HEK293 (cell line): ENCODE measurements around the gene CLNS1A.

Source experiments
- CTCF ChIA-PET: fragments of 350-600 bp; formaldehyde crosslinking; extraction: SDS; loops from one replicate; lab custom pipeline; 2021; ENCODE audit warnings: antibody characterized with exemption; lab: Yijun Ruan, JAX
- POLR2A ChIA-PET: fragments of 300-600 bp; formaldehyde crosslinking; extraction: SDS; loops from one replicate; lab custom pipeline; 2020; ENCODE audit warnings: antibody characterized with exemption, inconsistent platforms; lab: Yijun Ruan, JAX
- H3K27ac ChIP-seq: fragments of 200-500 bp; sonication (Bioruptor generic); 2 replicates; pipeline ENCODE4 v1.5.1; 2014; ENCODE audit warnings: low read depth, low read length, control low read depth, inconsistent platforms; ENCODE audit errors: extremely low read depth
- H3K36me3 ChIP-seq, 2 experiments: fragments of 200-500 bp in 1 of 2; sonication (Bioruptor generic) in 1 of 2; 1 replicate in 1 of 2; 2 replicates in 1 of 2; pipeline ENCODE4 v1.5.1; 2014 to 2017; ENCODE audit warnings: inconsistent platforms in 2 of 2, low read length in 2 of 2; ENCODE audit not compliant: control insufficient read depth in 2 of 2, insufficient read depth in 1 of 2
- H3K4me1 ChIP-seq: fragments of 200-500 bp; sonication (Bioruptor generic); 2 replicates; pipeline ENCODE4 v1.5.1; 2014; ENCODE audit warnings: mild to moderate bottlenecking, low read length, inconsistent platforms; ENCODE audit not compliant: control insufficient read depth, insufficient read depth
- H3K4me3 ChIP-seq: 2 replicates; pipeline ENCODE4 v1.5.1; 2011; ENCODE audit warnings: low read depth, mild to moderate bottlenecking, control low read depth, low read length, moderate library complexity
- H3K9me3 ChIP-seq: fragments of 200-500 bp; sonication (Bioruptor generic); 2 replicates; pipeline ENCODE4 v1.5.1; 2014; ENCODE audit warnings: low read depth, low read length, inconsistent platforms; ENCODE audit not compliant: control insufficient read depth, insufficient read depth
- AEBP2 ChIP-seq: fragments of 450-650 bp; formaldehyde crosslinking; IDR thresholded peaks from 2 replicates; pipeline ENCODE4 v1.5.1; 2016; ENCODE audit warnings: missing biosample characterization, missing genetic modification characterization, borderline replicate concordance
- KLF10 ChIP-seq: fragments of 450-650 bp; IDR thresholded peaks from 2 replicates; pipeline ENCODE4 v1.5.1; 2018; ENCODE audit warnings: missing biosample characterization, mild to moderate bottlenecking, missing genetic modification characterization
- KLF17 ChIP-seq: fragments of 450-650 bp; formaldehyde crosslinking; IDR thresholded peaks from 2 replicates; pipeline ENCODE4 v1.5.1; 2016; ENCODE audit warnings: missing biosample characterization, missing genetic modification characterization
- MEIS1 ChIP-seq: sonication (generic); formaldehyde crosslinking; IDR thresholded peaks from 2 replicates; pipeline ENCODE4 v1.8.1; 2022; ENCODE audit warnings: missing genetic modification reagents, mild to moderate bottlenecking, borderline replicate concordance
- PATZ1 ChIP-seq: fragments of 450-650 bp; formaldehyde crosslinking; IDR thresholded peaks from 2 replicates; pipeline ENCODE4 v1.5.1; 2016; ENCODE audit warnings: missing biosample characterization, missing genetic modification characterization
- YY2 ChIP-seq: fragments of 450-650 bp; formaldehyde crosslinking; IDR thresholded peaks from 2 replicates; pipeline ENCODE4 v1.5.1; 2016; ENCODE audit warnings: missing biosample characterization, missing genetic modification characterization
- ZBTB8A ChIP-seq: fragments of 450-650 bp; formaldehyde crosslinking; IDR thresholded peaks from 2 replicates; pipeline ENCODE4 v1.5.1; 2016; ENCODE audit warnings: missing biosample characterization, missing genetic modification characterization
- ZFP41 ChIP-seq: fragments of 450-650 bp; formaldehyde crosslinking; IDR thresholded peaks from 2 replicates; pipeline ENCODE4 v1.5.1; 2016; ENCODE audit warnings: missing biosample characterization, missing genetic modification characterization, borderline replicate concordance
- ZNF112 ChIP-seq: fragments of 450-650 bp; formaldehyde crosslinking; IDR thresholded peaks from 2 replicates; pipeline ENCODE4 v1.5.0; 2017; ENCODE audit warnings: missing biosample characterization, missing genetic modification characterization
- ZNF121 ChIP-seq: fragments of 450-650 bp; formaldehyde crosslinking; IDR thresholded peaks from 2 replicates; pipeline ENCODE4 v1.5.1; 2016; ENCODE audit warnings: missing biosample characterization, missing genetic modification characterization
- ZNF138 ChIP-seq: fragments of 450-650 bp; formaldehyde crosslinking; IDR thresholded peaks from 2 replicates; pipeline ENCODE4 v1.5.1; 2016; ENCODE audit warnings: missing biosample characterization, missing genetic modification characterization, borderline replicate concordance
- ZNF155 ChIP-seq: fragments of 450-650 bp; formaldehyde crosslinking; IDR thresholded peaks from 2 replicates; pipeline ENCODE4 v1.5.1; 2016; ENCODE audit warnings: missing biosample characterization, missing genetic modification characterization
- ZNF169 ChIP-seq: fragments of 450-650 bp; formaldehyde crosslinking; IDR thresholded peaks from 2 replicates; pipeline ENCODE4 v1.5.1; 2016; ENCODE audit warnings: missing biosample characterization, missing genetic modification characterization
- ZNF174 ChIP-seq: fragments of 450-650 bp; formaldehyde crosslinking; IDR thresholded peaks from 2 replicates; pipeline ENCODE4 v1.5.0; 2017; ENCODE audit warnings: missing biosample characterization, mild to moderate bottlenecking, missing genetic modification characterization
- ZNF211 ChIP-seq: fragments of 450-650 bp; formaldehyde crosslinking; IDR thresholded peaks from 2 replicates; pipeline ENCODE4 v1.5.1; 2016; ENCODE audit warnings: low read depth, missing biosample characterization, missing genetic modification characterization
- ZNF26 ChIP-seq: fragments of 450-650 bp; formaldehyde crosslinking; IDR thresholded peaks from 2 replicates; pipeline ENCODE4 v1.5.1; 2016; ENCODE audit warnings: missing biosample characterization, missing genetic modification characterization
- ZNF341 ChIP-seq: fragments of 450-650 bp; formaldehyde crosslinking; IDR thresholded peaks from 2 replicates; pipeline ENCODE4; 2016; ENCODE audit warnings: low read depth, missing biosample characterization, missing genetic modification characterization
- ZNF350 ChIP-seq: fragments of 450-650 bp; formaldehyde crosslinking; IDR thresholded peaks from 2 replicates; pipeline ENCODE4 v1.5.0; 2017; ENCODE audit warnings: missing biosample characterization, mild to moderate bottlenecking, missing genetic modification characterization
- ZNF449 ChIP-seq: fragments of 450-650 bp; formaldehyde crosslinking; IDR thresholded peaks from 2 replicates; pipeline ENCODE4 v1.5.1; 2017; ENCODE audit warnings: missing biosample characterization, mild to moderate bottlenecking, missing genetic modification characterization, moderate library complexity
- ZNF510 ChIP-seq: fragments of 450-650 bp; formaldehyde crosslinking; IDR thresholded peaks from 2 replicates; pipeline ENCODE4 v1.5.1; 2018; ENCODE audit warnings: mild to moderate bottlenecking, missing genetic modification characterization, missing biosample characterization; ENCODE audit not compliant: insufficient replicate concordance
- ZNF548 ChIP-seq: fragments of 450-650 bp; formaldehyde crosslinking; IDR thresholded peaks from 2 replicates; pipeline ENCODE4 v1.5.1; 2016; ENCODE audit warnings: missing biosample characterization, missing genetic modification characterization
- ZNF561 ChIP-seq: fragments of 450-650 bp; IDR thresholded peaks from 2 replicates; pipeline ENCODE4 v1.5.1; 2018; ENCODE audit warnings: missing biosample characterization, missing genetic modification characterization, borderline replicate concordance
- ZNF623 ChIP-seq: fragments of 450-650 bp; formaldehyde crosslinking; IDR thresholded peaks from 2 replicates; pipeline ENCODE4 v1.5.1; 2016; ENCODE audit warnings: missing biosample characterization, missing genetic modification characterization
- ZNF624 ChIP-seq: fragments of 450-650 bp; formaldehyde crosslinking; IDR thresholded peaks from 2 replicates; pipeline ENCODE4 v1.5.1; 2017; ENCODE audit warnings: missing biosample characterization, missing genetic modification characterization
- ZNF626 ChIP-seq: fragments of 450-650 bp; sonication (Bioruptor Pico); formaldehyde crosslinking; IDR thresholded peaks from 2 replicates; pipeline ENCODE4 v1.5.1; 2018; ENCODE audit warnings: missing biosample characterization, missing genetic modification characterization, inconsistent platforms
- ZNF677 ChIP-seq: fragments of 450-650 bp; IDR thresholded peaks from 2 replicates; pipeline ENCODE4 v1.5.0; 2018; ENCODE audit warnings: missing biosample characterization, mild to moderate bottlenecking, missing genetic modification characterization, moderate library complexity
- ZNF692 ChIP-seq: fragments of 450-650 bp; formaldehyde crosslinking; IDR thresholded peaks from 2 replicates; pipeline ENCODE4 v1.5.1; 2016; ENCODE audit warnings: missing biosample characterization, missing genetic modification characterization
- ZNF747 ChIP-seq: fragments of 450-650 bp; formaldehyde crosslinking; IDR thresholded peaks from 2 replicates; pipeline ENCODE4 v1.5.1; 2016; ENCODE audit warnings: missing biosample characterization, missing genetic modification characterization

The CLNS1A gene

GRCh38 chr11:77672264-77672663, 34.7 kb upstream of the CLNS1A start:
- ChIA-PET CTCF (no interaction called here), POLR2A (no interaction called here)
- Histone ChIP-seq H3K4me1 (no peaks in the 10 kb centered on the region), H3K4me3 (no peak overlapping the region), H3K27ac (no peak overlapping the region), H3K36me3 (peaks cover 28 to 84% of the 10 kb centered on the region in 2 experiments), H3K9me3 (no peaks in the 10 kb centered on the region)
- TF ChIP-seq ZNF211 (tag by site-specific recombination) (no peak), PATZ1 (tag by site-specific recombination) (no peak), MEIS1 (CRISPR knock-in tag) (no peak), ZNF626 (tag by site-specific recombination) (no peak), ZBTB8A (tag by site-specific recombination) (no peak), YY2 (tag by site-specific recombination) (no peak), ZNF138 (no peak), ZNF510 (tag by site-specific recombination) (no peak), ZNF561 (tag by site-specific recombination) (no peak), ZNF624 (tag by site-specific recombination) (no peak), ZNF112 (no peak), ZNF174 (tag by site-specific recombination) (no peak), ZNF155 (tag by site-specific recombination) (no peak)

- H3K4me3 ChIP-seq, result no peak overlapping the region
- H3K9me3 ChIP-seq, result no peaks in the 10 kb centered on the region
- H3K36me3 ChIP-seq, result peaks cover 25 to 81% of the 10 kb centered on the region in 2 experiments
- POLR2A ChIA-PET, result no interaction called here
- H3K27ac ChIP-seq, result no peak overlapping the region
- CTCF ChIA-PET, result no interaction called here
- H3K4me1 ChIP-seq, result no peaks in the 10 kb centered on the region
- TF ChIP-seq ZNF341 (no peak), AEBP2 (tag by site-specific recombination) (no peak), ZNF449 (tag by site-specific recombination) (no peak), ZNF747 (tag by site-specific recombination) (no peak), ZNF677 (tag by site-specific recombination) (no peak), ZNF169 (tag by site-specific recombination) (no peak), ZNF692 (no peak), ZNF623 (tag by site-specific recombination) (no peak), ZNF548 (tag by site-specific recombination) (no peak), KLF17 (tag by site-specific recombination) (no peak), ZFP41 (tag by site-specific recombination) (no peak), ZNF26 (tag by site-specific recombination) (no peak), ZNF350 (tag by site-specific recombination) (no peak), ZNF121 (tag by site-specific recombination) (no peak), KLF10 (tag by site-specific recombination) (no peak)
These were observed 32.4 kb upstream of the CLNS1A start for GRCh38 chr11:77669848-77670511.
